ENCODE results near the gene SETD1A. TPM values are rescaled to one million over a fixed set of nuclear protein-coding genes. Genes with fewer than 3 reads are reported as not detected.

SETD1A gene
- total and polyA plus RNA-seq, 2 donors: 2.4 to 13.1 TPM

GRCh38 chr16:31029272-31029671, 71.7 kb downstream of the SETD1A start:
- H3K4me3 ChIP-seq (ENCODE audit: low read length in 2 of 2): no peak overlapping the region
- DNase-seq (ENCODE audit: low read depth in 6 of 9, low spot score in 9 of 9): no peak
- no peak overlapping the region for H3K27ac ChIP-seq (ENCODE audit: low read depth in 1 of 2, low read length in 1 of 2)
- no peaks in the 10 kb centered on the region for H3K27me3 ChIP-seq (ENCODE audit: control insufficient read depth in 2 of 2, insufficient read depth in 1 of 2, low read length in 1 of 2)
- 96% methylated on average over 5 of the region's 5 CpGs for WGBS
- H3K4me1 ChIP-seq (ENCODE audit: control insufficient read depth in 2 of 2, insufficient read depth in 2 of 2, low read length in 2 of 2): peaks cover under 1 to 11% of the 10 kb centered on the region in 2 donors
- H3K36me3 ChIP-seq (ENCODE audit: control insufficient read depth in 2 of 2, insufficient read depth in 2 of 2, low read length in 1 of 2): no peaks in the 10 kb centered on the region
- no peaks in the 10 kb centered on the region for H3K9me3 ChIP-seq (ENCODE audit: control insufficient read depth in 2 of 2, insufficient read depth in 1 of 2, low read length in 1 of 2)

DNA sequence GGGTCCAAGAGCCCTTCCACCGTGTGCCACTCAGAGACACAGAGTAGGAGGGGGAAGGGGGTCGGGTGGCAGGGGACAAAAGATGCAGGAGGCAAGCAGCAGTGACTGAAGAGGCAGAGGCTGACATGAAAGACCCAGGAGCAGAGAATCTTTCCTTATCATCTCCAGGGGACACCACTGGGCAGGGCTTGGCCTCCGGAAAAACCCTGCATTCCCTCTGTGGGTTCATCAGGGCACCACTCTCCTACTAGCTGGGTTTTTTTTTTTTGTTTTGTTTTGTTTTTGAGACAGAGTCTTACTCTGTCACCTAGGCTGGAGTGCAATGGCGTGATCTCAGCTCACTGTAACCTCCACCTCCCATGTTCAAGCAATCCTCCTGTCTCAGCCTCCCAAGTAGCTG, 73.7 kb downstream of the SETD1A start:
- Histone ChIP-seq H3K9me3 (ENCODE audit: control insufficient read depth in 2 of 2, insufficient read depth in 1 of 2, low read length in 1 of 2) (no peaks in the 10 kb centered on the region), H3K4me1 (ENCODE audit: control insufficient read depth in 2 of 2, insufficient read depth in 2 of 2, low read length in 2 of 2) (peaks cover 4 to 14% of the 10 kb centered on the region in 2 donors), H3K4me3 (ENCODE audit: low read length in 2 of 2) (no peak overlapping the region), H3K36me3 (ENCODE audit: control insufficient read depth in 2 of 2, insufficient read depth in 2 of 2, low read length in 1 of 2) (peaks cover 5 to 14% of the 10 kb centered on the region in 2 donors), H3K27ac (ENCODE audit: low read depth in 1 of 2, low read length in 1 of 2) (no peak overlapping the region), H3K27me3 (ENCODE audit: control insufficient read depth in 2 of 2, insufficient read depth in 1 of 2, low read length in 1 of 2) (no peaks in the 10 kb centered on the region)
- DNase-seq (ENCODE audit: low read depth in 6 of 9, low spot score in 9 of 9): no peak
- WGBS: 97% methylated on average over 4 of the region's 4 CpGs

DNA sequence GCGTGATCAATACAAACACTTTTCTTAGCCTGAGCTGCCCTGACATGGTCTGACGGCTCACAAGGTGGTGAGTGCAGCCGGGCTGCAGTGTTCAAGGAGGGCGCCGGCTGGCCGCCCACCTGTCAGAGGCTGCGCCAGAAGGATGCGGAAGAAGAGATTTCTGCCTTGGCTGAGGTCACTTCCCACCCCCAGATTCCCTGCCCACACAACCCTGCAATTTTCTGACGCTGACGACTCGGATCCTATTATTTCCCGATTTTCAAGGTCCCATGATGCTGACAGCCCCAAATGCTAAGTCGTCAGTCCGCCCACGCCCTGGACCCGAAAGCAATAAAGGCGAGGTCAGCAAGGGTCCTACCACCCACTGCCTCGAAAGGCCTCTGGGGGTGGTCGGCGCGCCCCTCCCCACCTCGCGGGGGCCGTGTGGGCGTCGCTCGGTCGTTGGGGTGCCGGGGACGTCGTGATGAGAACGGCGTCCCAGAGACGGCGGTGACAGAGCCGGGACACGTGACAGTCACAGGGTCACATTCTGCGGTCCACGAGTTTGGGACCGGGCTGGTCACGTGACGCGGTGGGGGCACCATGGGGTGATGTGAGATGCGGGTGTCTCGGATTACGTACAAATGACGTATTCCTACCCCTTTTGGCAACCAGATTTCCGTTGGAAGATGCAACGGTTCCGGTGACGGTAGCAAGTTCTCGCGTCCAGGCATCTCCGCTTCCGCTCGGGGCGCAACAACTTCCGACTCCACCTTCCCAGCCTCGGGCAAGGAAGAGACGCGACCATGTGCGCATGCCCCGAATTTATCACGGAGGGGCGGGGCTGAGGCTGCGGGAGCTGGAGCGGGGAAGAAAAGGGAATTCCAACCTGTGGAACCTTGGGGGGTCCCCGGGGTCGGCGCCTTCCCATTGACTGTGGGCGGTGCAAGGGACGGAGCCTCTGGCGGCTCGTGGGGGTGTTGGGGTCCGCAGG, 75.5 kb downstream of the SETD1A start, which contains the start of gene STX4:
STX4 (plus strand) TSS at position 823 of the 973 bp plus-strand sequence. CDS start 248 bp downstream, outside the sequence.
- DNase-seq (ENCODE audit: low read depth in 6 of 9, low spot score in 9 of 9): peak; percentile 89 to 98 (median 95)
- Histone ChIP-seq H3K9me3 (ENCODE audit: control insufficient read depth in 2 of 2, insufficient read depth in 1 of 2, low read length in 1 of 2) (no peaks in the 10 kb centered on the region), H3K4me3 (ENCODE audit: low read length in 2 of 2) (peak within 1 kb of the TSS; percentile 73 to 92), H3K27me3 (ENCODE audit: control insufficient read depth in 2 of 2, insufficient read depth in 1 of 2, low read length in 1 of 2) (no peaks in the 10 kb centered on the region), H3K4me1 (ENCODE audit: control insufficient read depth in 2 of 2, insufficient read depth in 2 of 2, low read length in 2 of 2) (peaks cover 4 to 14% of the 10 kb centered on the region in 2 donors), H3K27ac (ENCODE audit: low read depth in 1 of 2, low read length in 1 of 2) (peak within 1 kb of the TSS; percentile 91 to 92), H3K36me3 (ENCODE audit: control insufficient read depth in 2 of 2, insufficient read depth in 2 of 2, low read length in 1 of 2) (peaks cover 8 to 19% of the 10 kb centered on the region in 2 donors)
- under 1% methylated on average over 75 of the region's 75 CpGs for WGBS

DNA sequence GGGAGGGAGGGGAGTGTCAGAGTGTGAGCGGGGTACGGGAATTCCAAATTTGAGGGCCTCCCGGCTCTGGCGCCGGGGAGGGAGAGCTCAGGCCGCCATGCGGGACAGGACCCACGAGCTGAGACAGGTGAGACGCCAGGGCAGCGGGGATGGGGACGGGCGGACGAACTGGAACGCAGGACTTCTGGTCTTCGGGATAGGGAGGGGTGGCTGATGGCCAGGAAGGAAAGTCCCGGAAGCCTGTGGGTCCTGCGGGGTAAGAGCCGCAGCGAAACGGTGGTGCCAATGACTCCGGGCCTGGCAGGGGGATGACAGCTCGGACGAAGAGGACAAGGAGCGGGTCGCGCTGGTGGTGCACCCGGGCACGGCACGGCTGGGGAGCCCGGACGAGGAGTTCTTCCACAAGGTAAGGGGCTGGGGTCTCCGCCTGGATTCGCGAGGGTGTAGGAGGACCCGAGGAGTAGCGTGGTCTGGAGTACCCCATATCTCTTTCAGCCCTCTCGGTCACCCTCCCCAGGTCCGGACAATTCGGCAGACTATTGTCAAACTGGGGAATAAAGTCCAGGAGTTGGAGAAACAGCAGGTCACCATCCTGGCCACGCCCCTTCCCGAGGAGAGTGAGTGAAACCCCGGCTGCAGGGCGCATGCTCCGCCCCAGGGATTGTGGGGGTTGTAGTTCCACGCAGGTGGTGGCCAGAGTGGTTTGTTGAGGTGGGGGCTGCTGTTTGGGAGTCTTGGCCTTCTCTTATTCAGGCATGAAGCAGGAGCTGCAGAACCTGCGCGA, 76.3 kb downstream of the SETD1A start:
- Histone ChIP-seq H3K27ac (ENCODE audit: low read depth in 1 of 2, low read length in 1 of 2) (peak overlapping the region; percentile 67 to 79), H3K4me1 (ENCODE audit: control insufficient read depth in 2 of 2, insufficient read depth in 2 of 2, low read length in 2 of 2) (peaks cover 4 to 14% of the 10 kb centered on the region in 2 donors), H3K4me3 (ENCODE audit: low read length in 2 of 2) (peak overlapping the region; percentile 73 to 92), H3K36me3 (ENCODE audit: control insufficient read depth in 2 of 2, insufficient read depth in 2 of 2, low read length in 1 of 2) (peaks cover 17 to 23% of the 10 kb centered on the region in 2 donors), H3K27me3 (ENCODE audit: control insufficient read depth in 2 of 2, insufficient read depth in 1 of 2, low read length in 1 of 2) (no peaks in the 10 kb centered on the region), H3K9me3 (ENCODE audit: control insufficient read depth in 2 of 2, insufficient read depth in 1 of 2, low read length in 1 of 2) (no peaks in the 10 kb centered on the region)
- 1% methylated on average over 47 of the region's 47 CpGs for WGBS
- peak; percentile 69 to 92 (median 82) for DNase-seq (ENCODE audit: low read depth in 6 of 9, low spot score in 9 of 9)

Other genes with a start within 250 kb of the SETD1A start
- gene PHKG2, start 209.3 kb upstream of the SETD1A start, total RNA-seq: 22.1 TPM
- 53.8 TPM for gene PHKG2, start 209.3 kb upstream of the SETD1A start, polyA plus RNA-seq
- gene CFAP119, start 195.7 kb upstream of the SETD1A start, total RNA-seq: 4.8 TPM
- 19.6 TPM for gene CFAP119, start 195.7 kb upstream of the SETD1A start, polyA plus RNA-seq
- 42.4 TPM for gene RNF40, start 195.4 kb upstream of the SETD1A start, total RNA-seq
- gene RNF40, start 195.4 kb upstream of the SETD1A start, polyA plus RNA-seq: 74.8 TPM
- 5.0 TPM for gene ZNF629, start 170.5 kb upstream of the SETD1A start, total RNA-seq
- gene ZNF629, start 170.5 kb upstream of the SETD1A start, polyA plus RNA-seq: 4.6 TPM
- 26.7 TPM for gene BCL7C, start 63.7 kb upstream of the SETD1A start, total RNA-seq
- gene BCL7C, start 63.7 kb upstream of the SETD1A start, polyA plus RNA-seq: 29.2 TPM
- gene CTF1, start 61.1 kb upstream of the SETD1A start, total RNA-seq: 0.38 TPM
- 3.8 TPM for gene CTF1, start 61.1 kb upstream of the SETD1A start, polyA plus RNA-seq
- 10.2 TPM for gene FBXL19, start 34.2 kb upstream of the SETD1A start, total RNA-seq
- gene FBXL19, start 34.2 kb upstream of the SETD1A start, polyA plus RNA-seq: 17.0 TPM
- 12.3 TPM for gene ORAI3, start 8.7 kb upstream of the SETD1A start, total RNA-seq
- gene ORAI3, start 8.7 kb upstream of the SETD1A start, polyA plus RNA-seq: 26.4 TPM
- 3.5 TPM for gene HSD3B7, start 27.5 kb downstream of the SETD1A start, total RNA-seq
- 8.4 TPM for gene HSD3B7, start 27.5 kb downstream of the SETD1A start, polyA plus RNA-seq
- gene STX1B, start 52.9 kb downstream of the SETD1A start, total RNA-seq: 0.19 TPM
- 1.0 TPM for gene STX1B, start 52.9 kb downstream of the SETD1A start, polyA plus RNA-seq
- gene STX4, start 75.8 kb downstream of the SETD1A start, total RNA-seq: 20.0 TPM
- 108 TPM for gene STX4, start 75.8 kb downstream of the SETD1A start, polyA plus RNA-seq
- gene ZNF668, start 116.5 kb downstream of the SETD1A start, total RNA-seq: 4.3 TPM
- gene ZNF668, start 116.5 kb downstream of the SETD1A start, polyA plus RNA-seq: 7.1 TPM
- 12.7 TPM for gene ZNF646, start 116.7 kb downstream of the SETD1A start, total RNA-seq
- gene ZNF646, start 116.7 kb downstream of the SETD1A start, polyA plus RNA-seq: 8.1 TPM
- gene PRSS53, start 131.2 kb downstream of the SETD1A start, total RNA-seq: 0.90 TPM
- gene PRSS53, start 131.2 kb downstream of the SETD1A start, polyA plus RNA-seq: 2.9 TPM
- gene VKORC1, start 137.0 kb downstream of the SETD1A start, total RNA-seq: 36.0 TPM
- 48.7 TPM for gene VKORC1, start 137.0 kb downstream of the SETD1A start, polyA plus RNA-seq
- 9.3 TPM for gene BCKDK, start 150.6 kb downstream of the SETD1A start, total RNA-seq
- 16.7 TPM for gene BCKDK, start 150.6 kb downstream of the SETD1A start, polyA plus RNA-seq
- gene KAT8, start 159.9 kb downstream of the SETD1A start, total RNA-seq: 62.3 TPM
- gene KAT8, start 159.9 kb downstream of the SETD1A start, polyA plus RNA-seq: 72.9 TPM
- gene PRSS8, start 178.0 kb downstream of the SETD1A start, total RNA-seq: 12.8 TPM
- gene PRSS8, start 178.0 kb downstream of the SETD1A start, polyA plus RNA-seq: 18.2 TPM
- 5.7 TPM for gene PRSS36, start 192.3 kb downstream of the SETD1A start, total RNA-seq
- gene PRSS36, start 192.3 kb downstream of the SETD1A start, polyA plus RNA-seq: 4.3 TPM
- 36.5 TPM for gene FUS, start 222.4 kb downstream of the SETD1A start, total RNA-seq
- 478 TPM for gene FUS, start 222.4 kb downstream of the SETD1A start, polyA plus RNA-seq
- gene PYCARD, start 245.0 kb downstream of the SETD1A start, total RNA-seq: 55.3 TPM
- gene PYCARD, start 245.0 kb downstream of the SETD1A start, polyA plus RNA-seq: 62.7 TPM